ENCODE results near the gene PGGHG.

DNA sequence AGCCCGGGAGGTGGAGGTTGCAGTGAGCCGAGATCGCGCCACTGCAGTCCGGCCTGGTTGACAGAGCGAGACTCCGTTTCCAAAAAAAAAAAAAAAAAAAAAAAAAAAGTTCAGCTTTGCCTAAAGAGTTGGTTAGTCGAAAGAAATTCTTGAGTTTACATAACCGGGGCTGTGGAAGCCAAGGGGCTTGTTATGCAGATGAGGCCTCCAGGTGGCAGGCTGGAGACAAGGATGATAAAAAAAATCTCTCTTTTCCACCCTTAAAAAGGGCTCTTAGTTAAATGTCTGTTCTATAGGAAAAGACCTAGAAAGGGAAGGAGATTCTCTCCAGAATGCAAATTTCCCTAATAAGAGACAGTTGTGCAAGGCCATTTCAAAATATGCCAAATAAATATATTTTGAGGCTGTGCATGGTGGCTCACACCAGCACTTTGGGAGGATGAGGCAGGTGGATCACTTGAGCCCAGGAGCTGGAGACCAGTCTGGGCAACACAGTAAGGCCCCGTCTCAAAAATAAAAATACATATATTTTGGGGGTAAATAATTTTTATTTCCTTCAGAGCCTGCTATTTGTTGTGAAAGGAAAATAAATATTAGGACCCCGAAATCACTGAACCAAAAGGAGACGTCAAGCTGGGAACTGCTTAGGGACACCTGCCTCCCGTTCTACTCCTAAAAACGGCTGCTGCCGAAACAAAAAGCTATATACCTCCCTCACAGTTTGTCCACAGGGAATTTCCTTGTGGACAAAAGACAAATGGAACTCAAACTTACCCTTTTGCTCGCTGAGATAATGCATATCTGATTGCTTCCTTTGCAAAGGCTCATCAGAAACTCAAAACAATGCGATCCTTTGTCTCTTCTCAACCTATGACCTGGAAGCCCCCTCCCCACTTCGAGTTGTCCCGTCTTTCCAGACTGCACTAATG is 16.3 kb downstream of the PGGHG start:
- TF ChIP-seq POLR2AphosphoS5 (IDR thresholded peaks at IDR 0.05; ENCODE audit: low read depth, low read length) = no peak
- no peak for TF ChIP-seq POLR2A (IDR thresholded peaks at IDR 0.05; ENCODE audit: low read depth, low read length)
- TF ChIP-seq TAF1 (IDR thresholded peaks at IDR 0.05; ENCODE audit: borderline replicate concordance, low read depth, low read length) = no peak
